ENCODE results near the gene UROS. TPM values are rescaled to one million over a fixed set of nuclear protein-coding genes. Genes with fewer than 3 reads are reported as not detected.

The UROS gene
- total RNA-seq, 2 experiments from 2014 or later: 30.9 to 35.4 TPM

- H3K36me3 Mint-ChIP-seq (ENCODE audit: low read depth): peaks cover 49% of the 10 kb centered on the region
Measured at GRCh38 chr10:125761961-125762360, 61.1 kb downstream of the UROS start.

GRCh38 chr10:125757742-125758141 is 65.3 kb downstream of the UROS start:
- Mint-ChIP-seq H3K4me1 (ENCODE audit: low read depth) (peaks cover 2% of the 10 kb centered on the region), H3K27me3 (no peaks in the 10 kb centered on the region)
- no peak for TF ChIP-seq CTCF (IDR thresholded peaks at IDR 0.05)

More at GRCh38 chr10:125761961-125762360, 61.1 kb downstream of the UROS start:
- no peaks in the 10 kb centered on the region for H3K27me3 Mint-ChIP-seq
- POLR2A ChIA-PET: no interaction called here
- CTCF ChIA-PET: no interaction called here
- H3K4me1 Mint-ChIP-seq (ENCODE audit: low read depth): no peaks in the 10 kb centered on the region
- intact Hi-C loops (cut with micrococcal nuclease): no loop called here
- no peak overlapping the region for H3K4me3 Mint-ChIP-seq
- H3K27ac Mint-ChIP-seq: no peak overlapping the region
- no peak for DNase-seq
- H3K9me3 Mint-ChIP-seq: no peaks in the 10 kb centered on the region
- TF ChIP-seq CTCF (IDR thresholded peaks at IDR 0.05): no peak
- no peak for ATAC-seq

GRCh38 chr10:125756853-125757487 is 66.1 kb downstream of the UROS start:
- Mint-ChIP-seq H3K4me1 (ENCODE audit: low read depth) (peaks cover 2% of the 10 kb centered on the region), H3K27ac (no peak overlapping the region), H3K27me3 (no peaks in the 10 kb centered on the region), H3K4me3 (no peak overlapping the region), H3K36me3 (ENCODE audit: low read depth) (peaks cover 50% of the 10 kb centered on the region), H3K9me3 (no peaks in the 10 kb centered on the region)
- no peak for DNase-seq
- CTCF ChIA-PET: interaction anchor here (1.3 kb wide), 1 partner anchor 8 kb away, joined by 5 read pairs; no protein-coding TSS in a partner anchor
- intact Hi-C loops (cut with micrococcal nuclease): no loop called here
- POLR2A ChIA-PET: no interaction called here
- TF ChIP-seq CTCF (IDR thresholded peaks at IDR 0.05): no peak
- no peak for ATAC-seq

More at GRCh38 chr10:125757742-125758141, 65.3 kb downstream of the UROS start:
- ATAC-seq (no peak), DNase-seq (no peak)
- Mint-ChIP-seq H3K4me3 (no peak overlapping the region), H3K9me3 (no peaks in the 10 kb centered on the region), H3K27ac (no peak overlapping the region), H3K36me3 (ENCODE audit: low read depth) (peaks cover 51% of the 10 kb centered on the region)
- intact Hi-C loops (cut with micrococcal nuclease): no loop called here
- ChIA-PET POLR2A (interaction anchor here (0.6 kb wide), 1 partner anchor 32 kb away, joined by 3 read pairs; no protein-coding TSS in a partner anchor), CTCF (no interaction called here)

GRCh38 chr10:125756196-125756595 is 66.9 kb downstream of the UROS start:
- no peaks in the 10 kb centered on the region for H3K9me3 Mint-ChIP-seq
- H3K4me1 Mint-ChIP-seq (ENCODE audit: low read depth): peaks cover 2% of the 10 kb centered on the region
- no peak for TF ChIP-seq CTCF (IDR thresholded peaks at IDR 0.05)
- CTCF ChIA-PET: interaction anchor here (1.3 to 1.7 kb wide), 2 partner anchors 9 to 40 kb away, joined by 3 to 5 read pairs; no protein-coding TSS in a partner anchor
- peaks cover 51% of the 10 kb centered on the region for H3K36me3 Mint-ChIP-seq (ENCODE audit: low read depth)
- intact Hi-C loops (cut with micrococcal nuclease): no loop called here
- ATAC-seq (no peak), DNase-seq (no peak)
- no peaks in the 10 kb centered on the region for H3K27me3 Mint-ChIP-seq
- no peak overlapping the region for H3K27ac Mint-ChIP-seq
- H3K4me3 Mint-ChIP-seq: no peak overlapping the region
- POLR2A ChIA-PET: no interaction called here

- ATAC-seq: no peak
- TF ChIP-seq CTCF (IDR thresholded peaks at IDR 0.05): no peak
- intact Hi-C loops (cut with micrococcal nuclease): no loop called here
- no peaks in the 10 kb centered on the region for H3K9me3 Mint-ChIP-seq
- no peak overlapping the region for H3K4me3 Mint-ChIP-seq
- H3K27ac Mint-ChIP-seq: no peak overlapping the region
- H3K27me3 Mint-ChIP-seq: no peaks in the 10 kb centered on the region
- H3K36me3 Mint-ChIP-seq (ENCODE audit: low read depth): peaks cover 63% of the 10 kb centered on the region
- ChIA-PET POLR2A (interaction anchor here (0.8 to 2.4 kb wide), 3 partner anchors 16 to 20 kb away, joined by 3 to 9 read pairs (median 3); no protein-coding TSS in a partner anchor), CTCF (no interaction called here)
- no peak for DNase-seq
- peaks cover 2% of the 10 kb centered on the region for H3K4me1 Mint-ChIP-seq (ENCODE audit: low read depth)
Measured at GRCh38 chr10:125747417-125747816, 75.6 kb downstream of the UROS start.
